ENCODE measurements around the gene PDE5A.

Gene PDE5A

GRCh38 chr4:119521268-119521667 is 107.3 kb downstream of the PDE5A start:
- Histone ChIP-seq H3K9me3 (ENCODE audit: control insufficient read depth, insufficient read depth, low read depth, low read length) (no peaks in the 10 kb centered on the region), H3K27me3 (ENCODE audit: control insufficient read depth, insufficient read depth, low read length) (no peaks in the 10 kb centered on the region), H3K4me1 (ENCODE audit: control insufficient read depth, insufficient read depth, low read length) (no peaks in the 10 kb centered on the region; the same call in 1 of the 2 replicates), H3K36me3 (ENCODE audit: control insufficient read depth, insufficient read depth, low read length) (peaks cover 32% of the 10 kb centered on the region), H3K9ac (ENCODE audit: low read length) (no peak overlapping the region), H3K27ac (ENCODE audit: low read depth, low read length) (no peak overlapping the region), H3K4me3 (ENCODE audit: low read depth, low read length) (no peak overlapping the region)

GRCh38 chr4:119518915-119519410 is 109.6 kb downstream of the PDE5A start:
- Histone ChIP-seq H3K4me3 (ENCODE audit: low read depth, low read length) (no peak overlapping the region), H3K27ac (ENCODE audit: low read depth, low read length) (no peak overlapping the region), H3K27me3 (ENCODE audit: control insufficient read depth, insufficient read depth, low read length) (no peaks in the 10 kb centered on the region), H3K9me3 (ENCODE audit: control insufficient read depth, insufficient read depth, low read depth, low read length) (no peaks in the 10 kb centered on the region), H3K4me1 (ENCODE audit: control insufficient read depth, insufficient read depth, low read length) (no peaks in the 10 kb centered on the region; the same call in 1 of the 2 replicates), H3K36me3 (ENCODE audit: control insufficient read depth, insufficient read depth, low read length) (peaks cover 47% of the 10 kb centered on the region), H3K9ac (ENCODE audit: low read length) (no peak overlapping the region)

- Histone ChIP-seq H3K4me3 (ENCODE audit: low read depth, low read length) (no peak overlapping the region), H3K36me3 (ENCODE audit: control insufficient read depth, insufficient read depth, low read length) (peaks cover 53% of the 10 kb centered on the region), H3K27me3 (ENCODE audit: control insufficient read depth, insufficient read depth, low read length) (no peaks in the 10 kb centered on the region), H3K4me1 (ENCODE audit: control insufficient read depth, insufficient read depth, low read length) (no peaks in the 10 kb centered on the region; the same call in 1 of the 2 replicates), H3K27ac (ENCODE audit: low read depth, low read length) (no peak overlapping the region), H3K9ac (ENCODE audit: low read length) (no peak overlapping the region), H3K9me3 (ENCODE audit: control insufficient read depth, insufficient read depth, low read depth, low read length) (no peaks in the 10 kb centered on the region)
These were observed 110.2 kb downstream of the PDE5A start for GRCh38 chr4:119518230-119518892.

GRCh38 chr4:119517361-119518229 is 111.0 kb downstream of the PDE5A start:
- Histone ChIP-seq H3K27ac (ENCODE audit: low read depth, low read length) (no peak overlapping the region), H3K9ac (ENCODE audit: low read length) (no peak overlapping the region), H3K4me1 (ENCODE audit: control insufficient read depth, insufficient read depth, low read length) (no peaks in the 10 kb centered on the region; the same call in 1 of the 2 replicates), H3K4me3 (ENCODE audit: low read depth, low read length) (no peak overlapping the region), H3K36me3 (ENCODE audit: control insufficient read depth, insufficient read depth, low read length) (peaks cover 60% of the 10 kb centered on the region), H3K9me3 (ENCODE audit: control insufficient read depth, insufficient read depth, low read depth, low read length) (no peaks in the 10 kb centered on the region), H3K27me3 (ENCODE audit: control insufficient read depth, insufficient read depth, low read length) (no peaks in the 10 kb centered on the region)

GRCh38 chr4:119512398-119512797 is 116.2 kb downstream of the PDE5A start:
- no peaks in the 10 kb centered on the region for H3K27me3 ChIP-seq (ENCODE audit: control insufficient read depth, insufficient read depth, low read length)
- peaks cover 69% of the 10 kb centered on the region for H3K36me3 ChIP-seq (ENCODE audit: control insufficient read depth, insufficient read depth, low read length)
- no peaks in the 10 kb centered on the region for H3K4me1 ChIP-seq (ENCODE audit: control insufficient read depth, insufficient read depth, low read length)
- H3K9ac ChIP-seq (ENCODE audit: low read length), result no peak overlapping the region
- H3K9me3 ChIP-seq (ENCODE audit: control insufficient read depth, insufficient read depth, low read depth, low read length), result no peaks in the 10 kb centered on the region
- no peak overlapping the region for H3K4me3 ChIP-seq (ENCODE audit: low read depth, low read length)
- no peak overlapping the region for H3K27ac ChIP-seq (ENCODE audit: low read depth, low read length)

GRCh38 chr4:119510395-119511149 is 118.0 kb downstream of the PDE5A start:
- H3K4me3 ChIP-seq (ENCODE audit: low read depth, low read length), result no peak overlapping the region
- H3K36me3 ChIP-seq (ENCODE audit: control insufficient read depth, insufficient read depth, low read length), result peaks cover 70% of the 10 kb centered on the region
- H3K27ac ChIP-seq (ENCODE audit: low read depth, low read length), result no peak overlapping the region
- no peaks in the 10 kb centered on the region for H3K27me3 ChIP-seq (ENCODE audit: control insufficient read depth, insufficient read depth, low read length)
- no peaks in the 10 kb centered on the region for H3K4me1 ChIP-seq (ENCODE audit: control insufficient read depth, insufficient read depth, low read length)
- H3K9ac ChIP-seq (ENCODE audit: low read length), result no peak overlapping the region
- no peaks in the 10 kb centered on the region for H3K9me3 ChIP-seq (ENCODE audit: control insufficient read depth, insufficient read depth, low read depth, low read length)

GRCh38 chr4:119508281-119508680 is 120.3 kb downstream of the PDE5A start:
- Histone ChIP-seq H3K27me3 (ENCODE audit: control insufficient read depth, insufficient read depth, low read length) (no peaks in the 10 kb centered on the region), H3K4me3 (ENCODE audit: low read depth, low read length) (no peak overlapping the region), H3K4me1 (ENCODE audit: control insufficient read depth, insufficient read depth, low read length) (no peaks in the 10 kb centered on the region), H3K27ac (ENCODE audit: low read depth, low read length) (no peak overlapping the region), H3K36me3 (ENCODE audit: control insufficient read depth, insufficient read depth, low read length) (peaks cover 64% of the 10 kb centered on the region), H3K9ac (ENCODE audit: low read length) (no peak overlapping the region), H3K9me3 (ENCODE audit: control insufficient read depth, insufficient read depth, low read depth, low read length) (no peaks in the 10 kb centered on the region)

GRCh38 chr4:119506806-119507205 is 121.8 kb downstream of the PDE5A start:
- H3K27ac ChIP-seq (ENCODE audit: low read depth, low read length), result no peak overlapping the region
- no peaks in the 10 kb centered on the region for H3K27me3 ChIP-seq (ENCODE audit: control insufficient read depth, insufficient read depth, low read length)
- peaks cover 65% of the 10 kb centered on the region for H3K36me3 ChIP-seq (ENCODE audit: control insufficient read depth, insufficient read depth, low read length)

GRCh38 chr4:119504616-119505015 is 124.0 kb downstream of the PDE5A start:
- Histone ChIP-seq H3K27ac (ENCODE audit: low read depth, low read length) (no peak overlapping the region), H3K4me3 (ENCODE audit: low read depth, low read length) (no peak overlapping the region), H3K27me3 (ENCODE audit: control insufficient read depth, insufficient read depth, low read length) (no peaks in the 10 kb centered on the region), H3K9me3 (ENCODE audit: control insufficient read depth, insufficient read depth, low read depth, low read length) (no peaks in the 10 kb centered on the region), H3K9ac (ENCODE audit: low read length) (no peak overlapping the region), H3K36me3 (ENCODE audit: control insufficient read depth, insufficient read depth, low read length) (peaks cover 70% of the 10 kb centered on the region), H3K4me1 (ENCODE audit: control insufficient read depth, insufficient read depth, low read length) (no peaks in the 10 kb centered on the region)

More at GRCh38 chr4:119506806-119507205, 121.8 kb downstream of the PDE5A start:
- H3K9ac ChIP-seq (ENCODE audit: low read length), result no peak overlapping the region
- H3K4me3 ChIP-seq (ENCODE audit: low read depth, low read length), result no peak overlapping the region
- no peaks in the 10 kb centered on the region for H3K9me3 ChIP-seq (ENCODE audit: control insufficient read depth, insufficient read depth, low read depth, low read length)
- H3K4me1 ChIP-seq (ENCODE audit: control insufficient read depth, insufficient read depth, low read length), result no peaks in the 10 kb centered on the region

GRCh38 chr4:119501740-119502139 is 126.9 kb downstream of the PDE5A start:
- H3K9me3 ChIP-seq (ENCODE audit: control insufficient read depth, insufficient read depth, low read depth, low read length), result no peaks in the 10 kb centered on the region
- peaks cover 81% of the 10 kb centered on the region for H3K36me3 ChIP-seq (ENCODE audit: control insufficient read depth, insufficient read depth, low read length)
- H3K27ac ChIP-seq (ENCODE audit: low read depth, low read length), result no peak overlapping the region
- no peaks in the 10 kb centered on the region for H3K4me1 ChIP-seq (ENCODE audit: control insufficient read depth, insufficient read depth, low read length)
- no peak overlapping the region for H3K4me3 ChIP-seq (ENCODE audit: low read depth, low read length)
- H3K27me3 ChIP-seq (ENCODE audit: control insufficient read depth, insufficient read depth, low read length), result no peaks in the 10 kb centered on the region
- H3K9ac ChIP-seq (ENCODE audit: low read length), result no peak overlapping the region

Data from HUES6 (cell line).